Ectodermal cell (in vitro differentiated cells): Measurements from ENCODE around the gene DDX54.

Source experiments
- H3K27ac ChIP-seq: 2 replicates; pipeline ENCODE4 v1.7.0; 2013; ENCODE audit warnings: mild to moderate bottlenecking, low read depth, low read length; ENCODE audit not compliant: insufficient read depth, poor library complexity, severe bottlenecking
- H3K27me3 ChIP-seq: 2 replicates; pipeline ENCODE4 v1.7.0; 2013; ENCODE audit warnings: mild to moderate bottlenecking, low read length; ENCODE audit not compliant: insufficient read depth, control insufficient read depth, poor library complexity, severe bottlenecking
- H3K36me3 ChIP-seq: one replicate; pipeline ENCODE4 v1.7.0; 2013; ENCODE audit warnings: low read length; ENCODE audit not compliant: control insufficient read depth, insufficient read depth
- H3K4me1 ChIP-seq: one replicate; pipeline ENCODE4 v1.7.0; 2013; ENCODE audit warnings: low read length; ENCODE audit not compliant: control insufficient read depth, insufficient read depth
- H3K4me3 ChIP-seq: 2 replicates; pipeline ENCODE4 v1.7.0; 2013; ENCODE audit warnings: low read depth, low read length, control low read depth; ENCODE audit not compliant: insufficient read depth
- H3K9me3 ChIP-seq: 2 replicates; pipeline ENCODE4 v1.7.0; 2013; ENCODE audit warnings: mild to moderate bottlenecking, low read length, moderate library complexity; ENCODE audit not compliant: control insufficient read depth
- WGBS, 2 experiments: methylation state at CpG; one replicate each; pipeline ENCODE4 v1.1.7; 2013; ENCODE audit warnings: missing lambda C conversion rate in 2 of 2; 5-methylcytosine and 5-hydroxymethylcytosine counted together

The DDX54 gene

DNA sequence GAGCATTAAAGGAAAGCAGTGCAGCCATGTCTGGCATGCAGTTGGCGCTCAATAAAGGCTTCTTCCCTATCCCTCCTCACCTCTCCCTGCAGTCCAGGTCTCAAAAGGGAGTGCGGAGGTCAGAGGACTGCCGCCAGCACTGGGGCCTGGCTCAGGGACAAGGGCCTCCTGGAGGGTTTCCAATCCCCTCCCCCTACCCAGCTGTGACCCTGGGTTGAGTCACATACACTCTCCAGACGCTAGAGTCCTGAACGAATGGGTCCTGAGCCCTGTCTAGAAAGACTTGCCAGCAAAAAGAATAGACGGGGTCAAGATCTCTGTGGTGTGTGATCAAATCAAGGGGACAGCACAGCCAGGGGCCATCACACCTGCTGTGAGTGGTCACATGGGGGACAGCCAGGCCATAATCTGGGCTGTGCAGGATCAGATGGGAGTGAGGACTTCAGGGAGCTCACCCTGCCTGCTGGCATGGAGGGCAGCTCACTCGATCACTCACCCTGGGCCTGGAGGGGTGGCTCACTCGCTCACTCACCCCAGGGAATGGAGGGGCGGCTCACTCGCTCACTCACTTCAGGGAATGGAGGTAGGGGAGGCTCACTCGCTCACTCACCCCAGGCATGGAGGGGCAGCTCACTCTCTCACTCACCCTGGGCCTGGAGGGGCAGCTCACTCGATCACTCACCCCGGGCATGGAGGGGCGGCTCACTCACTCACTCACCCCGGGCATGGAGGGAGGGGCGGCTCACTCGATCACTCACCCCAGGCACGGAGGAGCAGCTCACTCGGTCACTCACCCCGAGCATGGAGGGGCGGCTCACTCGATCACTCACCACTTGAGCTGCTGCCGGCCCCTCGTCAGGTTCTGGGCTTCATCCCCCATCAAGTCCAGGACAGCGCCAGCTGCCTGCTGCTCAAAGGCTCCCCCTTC lies 22.9 kb downstream of the DDX54 start:
- Histone ChIP-seq H3K4me3 (no peak overlapping the region), H3K27me3 (no peaks in the 10 kb centered on the region), H3K9me3 (no peaks in the 10 kb centered on the region), H3K4me1 (peaks cover 23% of the 10 kb centered on the region), H3K36me3 (peaks cover 17% of the 10 kb centered on the region), H3K27ac (peak overlapping the region; percentile 79)
- 68 to 72% methylated on average over 25 of the region's 25 CpGs for WGBS, 2 experiments

DNA sequence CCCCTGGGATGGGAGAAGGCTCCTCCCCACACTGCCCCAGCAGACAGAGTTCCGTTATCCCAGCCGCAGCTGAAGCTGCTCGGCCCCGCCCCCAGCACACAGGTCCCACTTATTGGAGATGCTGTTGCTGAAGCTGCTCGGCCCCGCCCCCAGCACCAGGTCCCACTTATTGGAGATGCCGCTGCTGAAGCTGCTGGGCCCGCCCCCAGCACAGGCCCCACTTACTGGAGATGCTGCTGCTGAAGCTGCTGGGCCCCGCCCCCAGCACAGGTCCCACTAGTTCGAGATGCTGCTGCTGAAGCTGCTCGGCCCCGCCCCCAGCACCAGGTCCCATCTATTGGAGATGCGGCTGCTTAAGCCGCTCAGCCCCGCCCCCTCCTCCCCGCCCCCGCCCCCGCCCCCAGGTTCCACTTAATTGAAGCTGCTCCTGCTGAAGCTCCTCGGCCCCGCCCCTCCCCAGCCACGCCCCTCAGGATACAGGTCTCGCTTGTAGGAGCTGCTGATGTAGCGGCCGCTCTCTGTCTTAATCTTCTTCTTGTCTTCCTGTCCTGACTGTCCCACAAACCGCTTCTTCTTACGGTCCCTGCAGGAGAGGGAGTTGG lies 23.8 kb downstream of the DDX54 start:
- Histone ChIP-seq H3K4me3 (no peak overlapping the region), H3K36me3 (peaks cover 12% of the 10 kb centered on the region), H3K27ac (peak overlapping the region; percentile 79), H3K9me3 (no peaks in the 10 kb centered on the region), H3K27me3 (no peaks in the 10 kb centered on the region), H3K4me1 (peaks cover 23% of the 10 kb centered on the region)
- 4 to 8% methylated on average over 20 to 26 of the region's 26 CpGs for whole genome bisulfite sequencing, 2 experiments

DNA sequence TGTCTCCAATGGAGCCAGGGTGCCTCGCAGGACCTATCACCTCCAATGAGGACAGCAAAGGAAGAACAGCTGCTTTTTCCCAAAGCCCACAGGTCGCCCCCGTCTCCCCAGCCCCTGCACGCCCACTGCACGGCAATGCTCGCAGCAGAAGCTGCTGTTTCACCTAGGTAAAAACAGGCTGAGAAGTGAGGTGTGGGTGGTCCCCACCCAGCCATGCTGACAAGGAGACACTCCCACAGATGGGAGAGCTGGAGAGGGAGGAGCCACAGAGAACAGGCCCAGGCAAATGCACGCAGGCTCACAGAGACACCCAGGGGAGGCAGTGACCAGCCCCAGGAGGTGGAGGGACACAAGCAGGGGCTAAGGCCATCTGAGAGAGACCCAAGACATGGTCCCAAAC lies 25.3 kb downstream of the DDX54 start:
- Histone ChIP-seq H3K36me3 (peaks cover 11% of the 10 kb centered on the region), H3K9me3 (no peaks in the 10 kb centered on the region), H3K4me3 (no peak overlapping the region), H3K27me3 (peaks cover 10% of the 10 kb centered on the region), H3K27ac (no peak overlapping the region), H3K4me1 (peaks cover 23% of the 10 kb centered on the region)
- 94 to 95% methylated on average over 7 of the region's 7 CpGs for WGBS, 2 experiments

DNA sequence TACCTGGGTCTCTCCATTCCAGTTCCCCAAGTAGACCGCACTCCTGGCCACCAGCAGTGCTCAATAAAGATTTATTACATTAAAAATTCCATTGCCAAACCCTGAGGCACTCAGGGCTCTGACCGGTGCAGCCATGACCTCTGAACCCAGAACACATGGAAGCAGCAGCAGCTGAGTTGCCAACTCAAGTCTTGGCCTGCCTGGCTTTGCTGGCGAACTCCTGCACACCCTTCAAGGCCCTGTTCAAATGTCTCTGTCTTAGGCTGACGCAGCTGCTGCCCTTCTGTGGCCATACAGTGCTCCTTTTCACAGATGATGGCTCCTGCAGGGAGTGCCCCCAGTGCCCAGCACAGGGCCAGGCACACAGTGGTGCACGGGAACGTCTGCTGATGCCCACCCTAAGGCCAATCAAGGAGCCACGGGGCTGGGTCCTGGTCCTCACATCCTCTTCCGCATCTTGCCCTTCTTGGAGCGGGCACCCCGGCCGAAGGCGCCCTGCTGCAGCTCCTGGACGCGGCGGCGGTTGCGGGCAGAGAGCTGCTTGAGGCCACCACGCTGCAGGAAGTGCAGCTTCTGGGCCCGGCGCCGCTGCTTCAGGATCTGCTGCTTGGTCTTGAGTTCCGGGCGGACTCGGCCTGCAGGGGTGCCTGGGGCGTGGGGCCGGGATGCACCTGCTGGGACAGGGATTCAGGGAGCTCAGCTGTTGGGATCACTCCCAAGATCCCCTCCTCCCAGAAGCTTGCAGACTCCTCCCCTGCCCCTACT lies 26.7 kb downstream of the DDX54 start:
- H3K27me3 ChIP-seq: peaks cover 23% of the 10 kb centered on the region
- 96% methylated on average over 26 of the region's 26 CpGs for WGBS, 2 experiments
- peaks cover 11% of the 10 kb centered on the region for H3K36me3 ChIP-seq
- no peak overlapping the region for H3K4me3 ChIP-seq
- H3K9me3 ChIP-seq: no peaks in the 10 kb centered on the region
- peaks cover 23% of the 10 kb centered on the region for H3K4me1 ChIP-seq
- no peak overlapping the region for H3K27ac ChIP-seq

DNA sequence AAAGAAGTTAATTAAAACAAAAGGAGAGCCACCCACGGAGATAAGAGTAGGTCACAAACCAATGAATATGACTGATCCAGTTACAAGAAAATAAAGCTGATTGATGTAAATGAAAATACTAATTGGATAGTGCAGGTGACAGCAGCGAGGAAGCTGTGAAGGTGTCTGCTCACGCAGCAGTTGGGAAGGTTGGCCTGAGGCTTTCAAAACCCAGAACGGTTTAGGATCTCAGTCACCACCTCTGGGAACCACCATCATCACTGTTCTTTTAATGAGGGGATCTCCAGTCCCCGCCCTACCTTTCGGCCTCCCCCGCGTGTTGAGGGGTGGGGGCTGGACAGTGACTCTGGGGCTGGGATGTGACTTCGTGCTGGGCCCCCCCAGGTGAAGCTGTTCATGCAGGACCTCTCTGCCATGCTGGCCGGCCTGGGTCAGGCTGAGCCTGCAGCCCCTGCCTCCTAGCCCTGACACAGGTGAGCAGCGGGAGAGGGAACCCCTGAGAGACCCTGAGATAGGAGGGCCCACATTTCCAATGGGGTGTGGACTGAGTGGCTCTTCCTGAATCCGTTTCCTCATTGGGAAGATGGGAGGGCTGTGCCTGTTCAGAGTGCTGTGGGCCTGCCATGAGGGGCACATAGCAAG lies 27.9 kb downstream of the DDX54 start:
- H3K36me3 ChIP-seq: peaks cover 11% of the 10 kb centered on the region
- H3K4me1 ChIP-seq: peaks cover 16% of the 10 kb centered on the region
- no peak overlapping the region for H3K27ac ChIP-seq
- no peaks in the 10 kb centered on the region for H3K9me3 ChIP-seq
- 93% methylated on average over 12 of the region's 12 CpGs for WGBS, 2 experiments
- peaks cover 36% of the 10 kb centered on the region for H3K27me3 ChIP-seq
- no peak overlapping the region for H3K4me3 ChIP-seq

DNA sequence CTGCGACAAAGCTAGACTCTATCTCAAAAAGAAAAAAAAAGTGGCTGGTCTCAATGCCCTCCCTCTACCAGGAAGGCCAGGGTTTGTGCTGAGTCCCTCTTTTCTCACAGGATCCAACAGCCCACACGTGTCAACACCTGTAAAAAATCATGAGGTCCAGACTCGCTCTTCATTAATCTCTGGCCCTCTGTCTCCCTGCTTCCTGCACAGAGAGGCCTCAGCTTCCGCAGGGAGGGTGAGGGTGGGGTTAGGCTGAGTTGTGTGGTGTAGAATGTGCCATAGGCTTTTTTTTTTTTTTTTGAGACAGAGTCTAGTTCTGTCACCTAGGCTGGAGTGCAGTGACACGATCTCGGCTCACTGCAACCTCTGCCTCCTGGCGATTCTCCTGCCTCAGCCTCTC lies 29.6 kb downstream of the DDX54 start:
- Histone ChIP-seq H3K27ac (no peak overlapping the region), H3K4me3 (no peak overlapping the region), H3K27me3 (peaks cover 45% of the 10 kb centered on the region), H3K4me1 (peaks cover 13% of the 10 kb centered on the region), H3K36me3 (peaks cover 11% of the 10 kb centered on the region), H3K9me3 (no peaks in the 10 kb centered on the region)
- WGBS, 2 experiments: 84 to 87% methylated on average over 7 of the region's 7 CpGs

DNA sequence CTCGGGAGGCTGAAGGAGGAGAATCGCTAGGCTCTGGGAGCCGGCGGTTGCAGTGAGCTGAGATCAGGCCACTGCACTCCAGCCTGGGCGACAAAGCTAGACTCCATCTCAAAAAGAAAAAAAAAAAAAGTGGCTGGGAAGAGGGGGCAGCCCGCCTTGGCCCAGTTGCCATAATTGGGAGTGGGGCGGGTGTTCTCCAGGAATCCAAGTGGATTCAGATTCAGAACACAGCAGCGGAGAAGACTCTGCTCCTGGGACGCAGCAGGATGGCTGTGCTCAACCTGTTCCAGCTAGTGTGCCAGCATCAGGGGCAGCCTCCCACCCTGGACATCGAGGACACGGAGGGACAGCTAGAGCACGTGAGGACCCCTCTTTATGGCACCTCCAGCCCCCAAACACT lies 30.2 kb downstream of the DDX54 start:
- no peaks in the 10 kb centered on the region for H3K9me3 ChIP-seq
- peaks cover 16% of the 10 kb centered on the region for H3K4me1 ChIP-seq
- peaks cover 11% of the 10 kb centered on the region for H3K36me3 ChIP-seq
- no peak overlapping the region for H3K27ac ChIP-seq
- WGBS, 2 experiments: 83% methylated on average over 12 of the region's 12 CpGs
- no peak overlapping the region for H3K4me3 ChIP-seq
- peaks cover 45% of the 10 kb centered on the region for H3K27me3 ChIP-seq

DNA sequence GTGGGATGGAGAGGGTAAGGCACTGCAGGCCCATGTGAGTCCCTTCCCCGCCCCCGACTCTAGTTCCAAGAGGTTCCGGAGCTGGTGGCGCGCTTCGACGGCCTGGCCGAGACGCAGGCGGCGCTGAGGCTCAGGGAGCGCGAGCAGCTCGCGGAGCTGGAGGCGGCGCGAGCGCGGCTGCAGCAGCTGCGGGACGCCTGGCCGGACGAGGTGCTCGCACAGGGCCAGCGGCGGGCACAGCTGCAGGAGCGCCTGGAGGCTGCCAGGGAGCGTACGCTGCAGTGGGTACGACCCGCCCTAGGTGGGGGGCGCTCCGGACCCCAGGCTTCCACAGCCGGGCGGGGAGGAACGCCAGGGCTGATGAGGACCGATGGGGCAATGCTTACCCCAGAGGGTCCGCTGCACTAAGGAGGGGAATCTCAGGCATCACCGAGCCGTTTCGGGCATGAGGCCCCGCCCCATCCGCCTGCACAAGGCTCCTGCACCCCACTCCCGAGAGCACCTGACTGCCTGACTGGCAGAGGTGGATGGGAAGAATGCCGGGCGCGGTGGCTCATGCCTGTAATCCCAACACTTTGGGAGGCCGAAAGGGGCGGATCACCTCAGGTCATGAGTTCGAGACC lies 30.8 kb downstream of the DDX54 start:
- Histone ChIP-seq H3K4me3 (peak overlapping the region; percentile 18), H3K27ac (no peak overlapping the region), H3K9me3 (no peaks in the 10 kb centered on the region), H3K36me3 (peaks cover 9% of the 10 kb centered on the region), H3K4me1 (peaks cover 18% of the 10 kb centered on the region), H3K27me3 (peaks cover 45% of the 10 kb centered on the region)
- WGBS, 2 experiments: 7% methylated on average over 51 of the region's 51 CpGs

DNA sequence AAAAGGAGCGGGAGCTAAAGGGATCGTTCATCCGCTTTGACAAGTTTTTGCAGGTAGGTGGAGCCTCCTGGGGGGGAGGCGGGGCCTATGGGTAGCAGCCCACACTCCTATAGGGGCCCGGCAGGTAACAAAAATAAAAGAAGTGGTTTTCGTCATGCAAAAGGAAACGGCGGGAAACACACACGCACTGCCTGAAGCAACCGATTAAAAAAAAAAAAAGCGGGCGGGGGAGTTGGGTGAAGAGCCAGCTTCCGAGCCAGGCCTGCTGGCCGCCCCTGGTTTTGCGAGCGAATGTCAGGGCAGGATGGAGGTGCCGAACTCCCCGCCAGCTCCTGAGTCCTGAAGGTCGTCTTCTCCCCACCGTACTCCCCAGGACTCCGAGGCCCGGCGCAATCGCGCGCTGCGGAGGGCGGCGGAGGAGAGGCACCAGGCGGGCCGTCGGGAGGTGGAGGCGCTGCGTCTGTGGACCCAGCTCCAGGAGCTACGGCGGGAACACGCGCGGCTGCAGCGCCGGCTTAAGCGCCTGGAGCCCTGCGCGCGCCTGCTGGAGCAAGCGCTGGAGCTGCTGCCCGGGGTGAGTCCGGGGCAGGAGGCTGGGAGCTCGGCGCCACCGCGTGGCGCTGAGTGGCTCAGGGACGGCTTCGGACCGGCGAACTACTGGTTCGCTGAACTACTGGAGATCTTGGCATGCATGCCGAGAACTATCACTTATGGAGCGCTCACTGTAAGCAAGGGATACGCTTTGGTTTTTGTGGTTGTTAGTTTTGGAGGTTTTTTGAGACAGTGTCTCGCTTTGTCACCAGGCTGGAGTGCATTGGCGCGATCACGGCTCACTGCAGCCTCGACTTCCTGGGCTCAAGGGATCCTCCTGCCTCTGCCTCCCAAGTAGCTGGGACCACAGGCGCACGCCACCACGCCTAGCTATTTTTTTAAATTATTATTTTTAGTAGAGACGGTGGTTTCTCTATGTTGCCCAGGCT lies 32.2 kb downstream of the DDX54 start:
- Histone ChIP-seq H3K27me3 (peaks cover 45% of the 10 kb centered on the region), H3K4me1 (peaks cover 18% of the 10 kb centered on the region), H3K27ac (no peak overlapping the region), H3K4me3 (peak overlapping the region; percentile 33), H3K36me3 (peaks cover 4% of the 10 kb centered on the region), H3K9me3 (no peaks in the 10 kb centered on the region)
- 11 to 12% methylated on average over 70 of the region's 70 CpGs for WGBS, 2 experiments
